H1 (cell line): ENCODE measurements around the gene PPP1R3F. TPM values are rescaled to one million over a fixed set of nuclear protein-coding genes. Genes with fewer than 3 reads are reported as not detected.

Source experiments
- CHD7 ChIP-seq: fragments of 300-600 bp; sonication (generic); IDR thresholded peaks from 2 replicates; pipeline ENCODE4 v1.7.1; 2012; ENCODE audit warnings: low read length, moderate library complexity, mild to moderate bottlenecking, inconsistent platforms; ENCODE audit not compliant: insufficient replicate concordance
- polyA plus RNA-seq, 7 experiments: library from polyadenylated mRNA; depleted of rRNA in 3 of 7; stranded (reverse) in 5 of 7; unstranded in 2 of 7; fragments of >200 nt in 5 of 7; fragments of 200-250 nt in 2 of 7; gene quantifications; 1 replicate in 5 of 7; 2 replicates in 1 of 7; 4 replicates in 1 of 7; pipeline versions ENCODE4 v1.2.1 to v1.2.3, GENCODE V29; 2011 to 2013; ENCODE audit warnings: missing spikeins in 2 of 7, mixed read lengths in 2 of 7
- total RNA-seq: library from RNA; stranded (reverse); fragmentation: NEBNext Ultra II Directional; extraction: Animal tissue kit (Norgen Biotek cat#: 25700); gene quantifications from 2 replicates; pipeline ENCODE4 v1.2.1, GENCODE V29; 2021

The PPP1R3F gene
- total and polyA plus RNA-seq, 2 of the 8 experiments (the other 6 are each of a cell fraction or from before 2014, with no cell fraction given), result 5.1 to 6.8 TPM

- TF ChIP-seq CHD7, result no peak
These were observed 6.6 kb downstream of the PPP1R3F start (continued) for GRCh38 chrX:49276207-49276606.
